Measurements from ENCODE around the gene MRPS17. TPM values are rescaled to one million over a fixed set of nuclear protein-coding genes. Genes with fewer than 3 reads are reported as not detected.

The MRPS17 gene
- total and polyA plus RNA-seq, 2 donors = 14.7 to 17.1 TPM

- H3K4me1 ChIP-seq (ENCODE audit: control insufficient read depth in 2 of 2, insufficient read depth in 2 of 2, low read length in 2 of 2) = no peaks in the 10 kb centered on the region
- DNase-seq (ENCODE audit: low read depth in 6 of 9, low spot score in 9 of 9) = no peak
- 97% methylated on average over 3 of the region's 3 CpGs for WGBS
- H3K36me3 ChIP-seq (ENCODE audit: control insufficient read depth in 2 of 2, insufficient read depth in 2 of 2, low read length in 1 of 2) = peaks cover 50 to 64% of the 10 kb centered on the region in 2 donors
- H3K9me3 ChIP-seq (ENCODE audit: control insufficient read depth in 2 of 2, insufficient read depth in 1 of 2, low read length in 1 of 2) = no peaks in the 10 kb centered on the region
- no peak overlapping the region for H3K27ac ChIP-seq (ENCODE audit: low read depth in 1 of 2, low read length in 1 of 2)
- no peaks in the 10 kb centered on the region for H3K27me3 ChIP-seq (ENCODE audit: control insufficient read depth in 2 of 2, insufficient read depth in 1 of 2, low read length in 1 of 2)
- no peak overlapping the region for H3K4me3 ChIP-seq (ENCODE audit: low read length in 2 of 2)
Observed at GRCh38 chr7:55983537-55983936, 31.9 kb downstream of the MRPS17 start.

- H3K4me3 ChIP-seq (ENCODE audit: low read length in 2 of 2) = no peak overlapping the region
- no peak overlapping the region for H3K27ac ChIP-seq (ENCODE audit: low read depth in 1 of 2, low read length in 1 of 2)
- DNase-seq (ENCODE audit: low read depth in 6 of 9, low spot score in 9 of 9) = no peak
- 95% methylated on average over 3 of the region's 3 CpGs for whole genome bisulfite sequencing
- H3K4me1 ChIP-seq (ENCODE audit: control insufficient read depth in 2 of 2, insufficient read depth in 2 of 2, low read length in 2 of 2) = no peaks in the 10 kb centered on the region
- H3K9me3 ChIP-seq (ENCODE audit: control insufficient read depth in 2 of 2, insufficient read depth in 1 of 2, low read length in 1 of 2) = no peaks in the 10 kb centered on the region
- H3K27me3 ChIP-seq (ENCODE audit: control insufficient read depth in 2 of 2, insufficient read depth in 1 of 2, low read length in 1 of 2) = no peaks in the 10 kb centered on the region
- peaks cover 38 to 40% of the 10 kb centered on the region in 2 donors for H3K36me3 ChIP-seq (ENCODE audit: control insufficient read depth in 2 of 2, insufficient read depth in 2 of 2, low read length in 1 of 2)
Observed at GRCh38 chr7:55992346-55992745, 40.7 kb downstream of the MRPS17 start.

- Histone ChIP-seq H3K9me3 (ENCODE audit: control insufficient read depth in 2 of 2, insufficient read depth in 1 of 2, low read length in 1 of 2) (no peaks in the 10 kb centered on the region), H3K4me3 (ENCODE audit: low read length in 2 of 2) (no peak overlapping the region), H3K4me1 (ENCODE audit: control insufficient read depth in 2 of 2, insufficient read depth in 2 of 2, low read length in 2 of 2) (no peaks in the 10 kb centered on the region), H3K27me3 (ENCODE audit: control insufficient read depth in 2 of 2, insufficient read depth in 1 of 2, low read length in 1 of 2) (no peaks in the 10 kb centered on the region), H3K27ac (ENCODE audit: low read depth in 1 of 2, low read length in 1 of 2) (no peak overlapping the region), H3K36me3 (ENCODE audit: control insufficient read depth in 2 of 2, insufficient read depth in 2 of 2, low read length in 1 of 2) (peaks cover 29 to 42% of the 10 kb centered on the region in 2 donors)
- 97% methylated on average over 8 of the region's 8 CpGs for WGBS
- no peak for DNase-seq (ENCODE audit: low read depth in 6 of 9, low spot score in 9 of 9)
Observed at GRCh38 chr7:55996856-55997500, 45.3 kb downstream of the MRPS17 start.

GRCh38 chr7:56003749-56004148, 52.1 kb downstream of the MRPS17 start:
- Histone ChIP-seq H3K4me3 (ENCODE audit: low read length in 2 of 2) (no peak overlapping the region), H3K27me3 (ENCODE audit: control insufficient read depth in 2 of 2, insufficient read depth in 1 of 2, low read length in 1 of 2) (no peaks in the 10 kb centered on the region), H3K36me3 (ENCODE audit: control insufficient read depth in 2 of 2, insufficient read depth in 2 of 2, low read length in 1 of 2) (peaks cover 3% of the 10 kb centered on the region in 2 donors), H3K4me1 (ENCODE audit: control insufficient read depth in 2 of 2, insufficient read depth in 2 of 2, low read length in 2 of 2) (no peaks in the 10 kb centered on the region), H3K9me3 (ENCODE audit: control insufficient read depth in 2 of 2, insufficient read depth in 1 of 2, low read length in 1 of 2) (no peaks in the 10 kb centered on the region), H3K27ac (ENCODE audit: low read depth in 1 of 2, low read length in 1 of 2) (no peak overlapping the region)
- 96% methylated on average over 4 of the region's 4 CpGs for WGBS
- DNase-seq (ENCODE audit: low read depth in 6 of 9, low spot score in 9 of 9) = no peak

Other genes with a start within 250 kb of the MRPS17 start
- not detected for gene SEPTIN14, start 89.1 kb upstream of the MRPS17 start, total RNA-seq
- under 0.01 TPM for gene SEPTIN14, start 89.1 kb upstream of the MRPS17 start, polyA plus RNA-seq
- gene ZNF713, start 64.4 kb upstream of the MRPS17 start, total RNA-seq = 4.0 TPM
- 2.3 TPM for gene ZNF713, start 64.4 kb upstream of the MRPS17 start, polyA plus RNA-seq
- 38.4 TPM for gene NIPSNAP2, start 12.7 kb downstream of the MRPS17 start, total RNA-seq
- gene NIPSNAP2, start 12.7 kb downstream of the MRPS17 start, polyA plus RNA-seq = 61.3 TPM
- gene PSPH, start 99.6 kb downstream of the MRPS17 start, total RNA-seq = 14.0 TPM
- 8.2 TPM for gene PSPH, start 99.6 kb downstream of the MRPS17 start, polyA plus RNA-seq
- 135 TPM for gene CCT6A, start 99.9 kb downstream of the MRPS17 start, total RNA-seq
- gene CCT6A, start 99.9 kb downstream of the MRPS17 start, polyA plus RNA-seq = 198 TPM
- gene SUMF2, start 112.4 kb downstream of the MRPS17 start, total RNA-seq = 91.7 TPM
- 98.7 TPM for gene SUMF2, start 112.4 kb downstream of the MRPS17 start, polyA plus RNA-seq
- 0.85 TPM for gene PHKG1, start 141.1 kb downstream of the MRPS17 start, total RNA-seq
- gene PHKG1, start 141.1 kb downstream of the MRPS17 start, polyA plus RNA-seq = 1.7 TPM
- gene CHCHD2, start 154.6 kb downstream of the MRPS17 start, total RNA-seq = 550 TPM
- gene CHCHD2, start 154.6 kb downstream of the MRPS17 start, polyA plus RNA-seq = 350 TPM
- 0.38 TPM for gene NUPR2, start 164.5 kb downstream of the MRPS17 start, total RNA-seq
- gene NUPR2, start 164.5 kb downstream of the MRPS17 start, polyA plus RNA-seq = 0.75 TPM